OCI-LY7 (cell line): Measurements from ENCODE around the gene UBXN6. TPM values are rescaled to one million over a fixed set of nuclear protein-coding genes. Genes with fewer than 3 reads are reported as not detected.
A peak's percentile ranks its signal among the peaks of the same experiment; 100 is the strongest.

ENCODE experiments used
- BruUV-seq: library from RNA; stranded (reverse); fragments of 400-500 nt; replicated peaks from 2 replicates; lab custom pipeline; 2021; lab: Mats Ljungman, UMichigan
- CTCF ChIA-PET: fragments of 300-600 bp; sonication (Branson Sonifier 250); formaldehyde crosslinking; loops from one replicate; lab custom pipeline; 2022; ENCODE audit warnings: antibody characterized with exemption; ENCODE audit not compliant: unreplicated experiment; lab: Charles Lee
- POLR2A ChIA-PET: fragments of 300-600 bp; sonication (Branson Sonifier 250); formaldehyde crosslinking; loops from one replicate; lab custom pipeline; 2022; ENCODE audit warnings: antibody characterized with exemption; lab: Charles Lee
- DNase-seq: peaks from one replicate; pipeline ENCODE4 v3.0.0-alpha.2; 2015; ENCODE audit warnings: low spot score
- H2AFZ ChIP-seq: fragments of 200-600 bp; sonication (generic), shearing (Covaris generic); 2 replicates; pipeline ENCODE4 v1.6.1; 2014; ENCODE audit warnings: mild to moderate bottlenecking, antibody characterized with exemption, low read length, moderate library complexity
- H3K27ac ChIP-seq: fragments of 200-600 bp; sonication (generic); 2 replicates; pipeline ENCODE4 v1.5.1; 2014; ENCODE audit warnings: mixed run types, low read depth, mild to moderate bottlenecking, moderate library complexity, low read length, inconsistent platforms; ENCODE audit not compliant: poor library complexity, severe bottlenecking
- H3K36me3 ChIP-seq: fragments of 200-600 bp; sonication (generic); 2 replicates; pipeline ENCODE4 v1.6.1; 2014; ENCODE audit warnings: mild to moderate bottlenecking, antibody characterized with exemption, low read length, moderate library complexity, mixed read lengths; ENCODE audit not compliant: insufficient read depth
- H3K4me1 ChIP-seq: fragments of 200-600 bp; sonication (generic); 2 replicates; pipeline ENCODE4 v1.5.1; 2014; ENCODE audit warnings: mild to moderate bottlenecking, low read length; ENCODE audit not compliant: insufficient read depth, poor library complexity, severe bottlenecking
- H3K4me2 ChIP-seq: fragments of 200-600 bp; sonication (generic); 2 replicates; pipeline ENCODE4 v1.6.1; 2014; ENCODE audit warnings: mild to moderate bottlenecking, low read length
- H3K4me3 ChIP-seq: fragments of 200-600 bp; sonication (generic); 2 replicates; pipeline ENCODE4 v1.5.1; 2014; ENCODE audit warnings: mild to moderate bottlenecking, low read depth, low read length; ENCODE audit not compliant: poor library complexity, severe bottlenecking
- H3K79me2 ChIP-seq: fragments of 200-600 bp; sonication (generic); 2 replicates; pipeline ENCODE4 v1.6.1; 2016; ENCODE audit warnings: low read depth, mild to moderate bottlenecking, low read length, moderate library complexity, mixed read lengths; ENCODE audit not compliant: insufficient read depth
- H3K9me2 ChIP-seq: fragments of 200-600 bp; sonication (generic); 2 replicates; pipeline ENCODE4 v1.6.1; 2016; ENCODE audit warnings: mild to moderate bottlenecking, low read length, mixed read lengths; ENCODE audit not compliant: insufficient read depth
- H3K9me3 ChIP-seq: fragments of 200-600 bp; sonication (generic); 2 replicates; pipeline ENCODE4 v1.6.1; 2014; ENCODE audit warnings: mild to moderate bottlenecking, mixed run types, low read length, mixed read lengths
- H4K20me1 ChIP-seq: fragments of 200-600 bp; sonication (generic); 2 replicates; pipeline ENCODE4 v1.6.1; 2014; ENCODE audit warnings: mild to moderate bottlenecking, antibody characterized with exemption, low read length, moderate library complexity, mixed read lengths; ENCODE audit not compliant: insufficient read depth
- EZH2phosphoT487 ChIP-seq: fragments of 200-600 bp; sonication (generic); IDR thresholded peaks from 2 replicates; pipeline ENCODE4 v1.6.1; 2018; ENCODE audit warnings: low read depth, borderline replicate concordance, mild to moderate bottlenecking, mixed run types, antibody characterized with exemption, low read length, moderate library complexity, mixed read lengths
- intact Hi-C: fragments of 100-400 bp; cut with micrococcal nuclease; formaldehyde crosslinking; loops from one replicate; pipeline ENCODE4 v1.10.0; 2022; ENCODE audit not compliant: unreplicated experiment
- total RNA-seq, 2 experiments: library from RNA; depleted of rRNA in 1 of 2; stranded (reverse); fragments of >200 nt in 1 of 2; shearing (Covaris generic) in 1 of 2; gene quantifications; 2 replicates each; pipeline ENCODE4 v1.2.3, GENCODE V29; 2014 to 2022
- TF ChIP-seq, protein P1 (sequence below): fragments of 200-600 bp; sonication (generic); conservative IDR thresholded peaks from 2 replicates; pipeline ENCODE4 v1.5.1; 2014; ENCODE audit warnings: mild to moderate bottlenecking, antibody characterized with exemption, low read length, moderate library complexity, mixed read lengths

The UBXN6 gene
- total RNA-seq, 2 experiments from 2014 or later = 43.5 to 57.0 TPM

DNA sequence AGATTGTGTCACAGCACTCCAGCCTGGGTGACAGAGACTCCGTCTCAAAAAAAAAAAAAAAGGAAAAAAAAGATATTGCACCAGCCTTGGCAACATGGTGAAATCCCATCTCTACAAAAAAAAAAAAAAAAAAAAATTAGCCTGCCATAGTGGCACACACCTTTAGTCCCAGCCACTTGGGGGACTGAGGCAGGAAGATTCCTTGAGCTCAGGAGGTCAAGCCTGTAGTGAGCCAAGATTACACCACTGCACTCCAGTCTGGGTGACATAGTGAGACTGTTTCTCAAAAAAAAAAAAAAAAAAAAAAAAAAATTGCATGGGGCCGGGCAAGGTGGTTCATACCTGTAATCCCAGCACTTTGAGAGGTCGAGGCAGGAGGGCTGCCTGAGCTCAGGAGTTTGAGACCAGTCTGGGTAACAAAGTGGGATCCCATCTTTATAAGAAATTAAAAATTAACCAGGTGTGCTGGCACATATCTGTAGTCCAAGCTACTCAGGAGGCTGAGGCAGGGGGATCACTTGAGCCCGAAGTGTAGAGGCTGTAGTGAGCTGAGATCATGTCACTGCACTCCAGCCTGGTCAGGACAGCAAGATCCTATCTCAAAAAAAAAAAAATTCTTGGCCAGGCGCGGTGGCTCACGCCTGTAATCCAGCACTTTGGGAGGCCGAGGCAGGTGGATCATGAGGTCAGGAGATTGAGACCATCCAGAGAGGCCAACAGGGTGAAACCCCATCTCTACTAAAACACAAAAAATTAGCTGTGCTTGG is 7.4 kb upstream of the UBXN6 start:
- H3K4me2 ChIP-seq = no peak overlapping the region
- no TSS peak for BruUV-seq
- POLR2A ChIA-PET = no interaction called here
- no peak for DNase-seq
- H2AFZ ChIP-seq = no peak overlapping the region
- peaks cover 2% of the 10 kb centered on the region for H3K4me1 ChIP-seq
- no peak overlapping the region for H3K4me3 ChIP-seq
- CTCF ChIA-PET = no interaction called here
- H3K36me3 ChIP-seq = no peaks in the 10 kb centered on the region
- H3K9me3 ChIP-seq = no peaks in the 10 kb centered on the region
- H4K20me1 ChIP-seq = no peaks in the 10 kb centered on the region
- no peaks in the 10 kb centered on the region for H3K9me2 ChIP-seq
- H3K27ac ChIP-seq = no peak overlapping the region
- intact Hi-C loops = no loop called here
- no peaks in the 10 kb centered on the region for H3K79me2 ChIP-seq
- TF ChIP-seq EZH2phosphoT487 = no peak
- TF ChIP-seq, protein P1, sequence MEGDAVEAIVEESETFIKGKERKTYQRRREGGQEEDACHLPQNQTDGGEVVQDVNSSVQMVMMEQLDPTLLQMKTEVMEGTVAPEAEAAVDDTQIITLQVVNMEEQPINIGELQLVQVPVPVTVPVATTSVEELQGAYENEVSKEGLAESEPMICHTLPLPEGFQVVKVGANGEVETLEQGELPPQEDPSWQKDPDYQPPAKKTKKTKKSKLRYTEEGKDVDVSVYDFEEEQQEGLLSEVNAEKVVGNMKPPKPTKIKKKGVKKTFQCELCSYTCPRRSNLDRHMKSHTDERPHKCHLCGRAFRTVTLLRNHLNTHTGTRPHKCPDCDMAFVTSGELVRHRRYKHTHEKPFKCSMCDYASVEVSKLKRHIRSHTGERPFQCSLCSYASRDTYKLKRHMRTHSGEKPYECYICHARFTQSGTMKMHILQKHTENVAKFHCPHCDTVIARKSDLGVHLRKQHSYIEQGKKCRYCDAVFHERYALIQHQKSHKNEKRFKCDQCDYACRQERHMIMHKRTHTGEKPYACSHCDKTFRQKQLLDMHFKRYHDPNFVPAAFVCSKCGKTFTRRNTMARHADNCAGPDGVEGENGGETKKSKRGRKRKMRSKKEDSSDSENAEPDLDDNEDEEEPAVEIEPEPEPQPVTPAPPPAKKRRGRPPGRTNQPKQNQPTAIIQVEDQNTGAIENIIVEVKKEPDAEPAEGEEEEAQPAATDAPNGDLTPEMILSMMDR = no peak

DNA sequence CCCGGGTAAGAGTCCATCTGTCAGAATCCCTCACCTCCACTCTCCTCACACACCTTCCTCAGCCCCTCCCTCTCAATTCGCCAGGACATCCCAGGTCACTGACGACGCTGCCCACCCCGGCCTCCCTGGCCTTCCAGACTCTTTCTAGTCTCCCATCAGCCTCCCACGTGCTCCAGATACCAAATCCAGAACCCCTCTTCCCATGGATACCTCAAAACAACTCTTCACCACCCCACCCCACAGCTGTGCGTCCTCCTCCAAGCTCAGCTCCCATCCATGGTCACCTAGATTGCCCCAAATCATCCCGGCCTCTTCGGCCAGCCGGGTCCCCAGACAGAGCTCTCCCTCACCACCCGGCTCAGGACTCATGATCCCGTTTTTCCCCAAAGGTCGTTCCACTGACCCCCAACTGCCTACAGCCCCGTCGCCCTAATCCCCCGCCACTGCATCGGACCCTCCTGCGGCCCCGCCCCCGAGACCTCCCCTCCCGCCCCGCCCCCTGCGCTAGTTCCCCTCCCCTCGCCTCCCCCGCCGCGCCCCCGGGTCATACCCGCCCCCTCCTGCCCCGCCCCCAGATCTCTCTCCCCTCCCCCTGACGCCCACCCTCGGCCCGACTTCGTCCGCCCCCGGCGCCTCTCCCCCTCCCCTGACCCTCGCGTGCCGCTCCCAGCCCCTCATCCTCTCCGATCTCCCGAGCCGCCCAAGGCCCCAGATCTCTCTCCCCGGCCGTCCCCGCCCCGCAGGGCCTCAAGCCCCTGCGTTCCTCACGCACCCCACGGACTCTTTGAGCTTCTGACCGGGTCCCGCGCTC is 546 bp downstream of the UBXN6 start:
- ChIA-PET POLR2A (interaction anchor here (0.6 to 0.7 kb wide), 4 partner anchors 14 to 859 kb away, joined by 3 to 4 read pairs (median 3); no protein-coding TSS in a partner anchor), CTCF (no interaction called here)
- Histone ChIP-seq H3K27ac (peak overlapping the region; percentile 32), H2AFZ (no peak overlapping the region), H3K9me3 (no peaks in the 10 kb centered on the region), H3K4me1 (peaks cover 15% of the 10 kb centered on the region), H4K20me1 (no peaks in the 10 kb centered on the region; the same call in 1 of the 2 replicates), H3K4me3 (peak overlapping the region; percentile 82), H3K9me2 (no peaks in the 10 kb centered on the region), H3K36me3 (peaks cover 12% of the 10 kb centered on the region; the same call in 1 of the 2 replicates), H3K79me2 (peaks cover 11% of the 10 kb centered on the region; the same call in 1 of the 2 replicates), H3K4me2 (peak overlapping the region; percentile 99)
- peak; percentile 69 for DNase-seq
- intact Hi-C loops = no loop called here
- no peak for TF ChIP-seq EZH2phosphoT487
- TF ChIP-seq, protein P1 = no peak
- BruUV-seq = no TSS peak
